ENCODE results near the gene STARD7. TPM values are rescaled to one million over a fixed set of nuclear protein-coding genes. Genes with fewer than 3 reads are reported as not detected.

Gene STARD7
- total and polyA plus RNA-seq, 2 of the 13 experiments (the other 11 are each of a cell fraction or from before 2014, with no cell fraction given): 88.2 to 300 TPM

DNA sequence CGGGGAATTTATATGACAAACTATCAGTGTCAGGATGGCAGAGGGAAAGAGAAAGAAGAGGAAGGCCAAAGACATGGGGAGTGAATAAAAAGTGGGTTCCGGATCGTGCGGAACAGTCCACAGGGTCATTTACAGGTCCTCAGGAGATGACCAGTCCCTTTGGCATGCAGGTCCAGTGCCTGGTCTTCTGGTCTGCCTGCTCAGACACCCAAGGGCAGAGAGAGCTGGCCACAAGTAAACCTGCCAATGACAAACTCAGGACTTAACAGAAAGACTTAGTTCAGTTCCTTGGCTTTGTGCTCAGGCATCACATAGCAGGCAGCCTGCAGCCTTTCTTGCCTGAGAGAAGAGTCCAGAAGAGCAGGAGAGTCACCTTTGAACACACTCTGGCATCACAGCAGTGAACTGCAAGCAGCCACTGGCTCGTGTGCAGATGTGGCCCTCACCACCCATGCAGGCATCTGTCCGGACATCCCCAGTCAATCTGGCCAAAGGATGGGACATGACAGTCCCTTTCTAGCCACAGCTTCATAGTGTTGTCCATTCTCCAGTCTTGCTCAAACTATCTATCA is 43.2 kb upstream of the STARD7 start (continued):
- TF ChIP-seq, protein P1, sequence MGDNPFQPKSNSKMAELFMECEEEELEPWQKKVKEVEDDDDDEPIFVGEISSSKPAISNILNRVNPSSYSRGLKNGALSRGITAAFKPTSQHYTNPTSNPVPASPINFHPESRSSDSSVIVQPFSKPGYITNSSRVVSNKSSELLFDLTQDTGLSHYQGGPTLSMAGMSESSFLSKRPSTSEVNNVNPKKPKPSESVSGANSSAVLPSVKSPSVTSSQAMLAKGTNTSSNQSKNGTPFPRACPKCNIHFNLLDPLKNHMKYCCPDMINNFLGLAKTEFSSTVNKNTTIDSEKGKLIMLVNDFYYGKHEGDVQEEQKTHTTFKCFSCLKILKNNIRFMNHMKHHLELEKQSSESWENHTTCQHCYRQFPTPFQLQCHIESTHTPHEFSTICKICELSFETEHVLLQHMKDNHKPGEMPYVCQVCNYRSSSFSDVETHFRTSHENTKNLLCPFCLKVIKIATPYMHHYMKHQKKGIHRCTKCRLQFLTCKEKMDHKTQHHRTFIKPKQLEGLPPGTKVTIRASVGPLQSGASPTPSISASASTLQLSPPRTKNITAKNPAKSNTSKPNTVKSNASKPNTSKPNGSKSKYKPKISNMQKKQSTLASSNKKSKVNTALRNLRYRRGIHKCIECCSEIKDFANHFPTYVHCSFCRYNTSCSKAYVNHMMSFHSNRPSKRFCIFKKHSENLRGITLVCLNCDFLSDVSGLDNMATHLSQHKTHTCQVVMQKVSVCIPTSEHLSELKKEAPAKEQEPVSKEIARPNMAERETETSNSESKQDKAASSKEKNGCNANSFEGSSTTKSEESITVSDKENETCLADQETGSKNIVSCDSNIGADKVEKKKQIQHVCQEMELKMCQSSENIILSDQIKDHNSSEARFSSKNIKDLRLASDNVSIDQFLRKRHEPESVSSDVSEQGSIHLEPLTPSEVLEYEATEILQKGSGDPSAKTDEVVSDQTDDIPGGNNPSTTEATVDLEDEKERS (CRISPR knock-in tag; IDR thresholded peaks at IDR 0.05): 0 out of 2 replicates have a peak, but pooled peaks have one; percentile 55
- TF ChIP-seq ELF3 (CRISPR knock-in tag; IDR thresholded peaks at IDR 0.05): peak; percentile 84
- TF ChIP-seq, protein P2, sequence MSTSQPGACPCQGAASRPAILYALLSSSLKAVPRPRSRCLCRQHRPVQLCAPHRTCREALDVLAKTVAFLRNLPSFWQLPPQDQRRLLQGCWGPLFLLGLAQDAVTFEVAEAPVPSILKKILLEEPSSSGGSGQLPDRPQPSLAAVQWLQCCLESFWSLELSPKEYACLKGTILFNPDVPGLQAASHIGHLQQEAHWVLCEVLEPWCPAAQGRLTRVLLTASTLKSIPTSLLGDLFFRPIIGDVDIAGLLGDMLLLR (CRISPR knock-in tag; IDR thresholded peaks at IDR 0.05): no peak; the same call in 1 of the 2 replicates
- TF ChIP-seq, protein P3, sequence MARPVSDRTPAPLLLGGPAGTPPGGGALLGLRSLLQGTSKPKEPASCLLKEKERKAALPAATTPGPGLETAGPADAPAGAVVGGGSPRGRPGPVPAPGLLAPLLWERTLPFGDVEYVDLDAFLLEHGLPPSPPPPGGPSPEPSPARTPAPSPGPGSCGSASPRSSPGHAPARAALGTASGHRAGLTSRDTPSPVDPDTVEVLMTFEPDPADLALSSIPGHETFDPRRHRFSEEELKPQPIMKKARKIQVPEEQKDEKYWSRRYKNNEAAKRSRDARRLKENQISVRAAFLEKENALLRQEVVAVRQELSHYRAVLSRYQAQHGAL (CRISPR knock-in tag; IDR thresholded peaks at IDR 0.05; ENCODE audit: not compliant biosample characterization): no peak
- TF ChIP-seq, protein P4, sequence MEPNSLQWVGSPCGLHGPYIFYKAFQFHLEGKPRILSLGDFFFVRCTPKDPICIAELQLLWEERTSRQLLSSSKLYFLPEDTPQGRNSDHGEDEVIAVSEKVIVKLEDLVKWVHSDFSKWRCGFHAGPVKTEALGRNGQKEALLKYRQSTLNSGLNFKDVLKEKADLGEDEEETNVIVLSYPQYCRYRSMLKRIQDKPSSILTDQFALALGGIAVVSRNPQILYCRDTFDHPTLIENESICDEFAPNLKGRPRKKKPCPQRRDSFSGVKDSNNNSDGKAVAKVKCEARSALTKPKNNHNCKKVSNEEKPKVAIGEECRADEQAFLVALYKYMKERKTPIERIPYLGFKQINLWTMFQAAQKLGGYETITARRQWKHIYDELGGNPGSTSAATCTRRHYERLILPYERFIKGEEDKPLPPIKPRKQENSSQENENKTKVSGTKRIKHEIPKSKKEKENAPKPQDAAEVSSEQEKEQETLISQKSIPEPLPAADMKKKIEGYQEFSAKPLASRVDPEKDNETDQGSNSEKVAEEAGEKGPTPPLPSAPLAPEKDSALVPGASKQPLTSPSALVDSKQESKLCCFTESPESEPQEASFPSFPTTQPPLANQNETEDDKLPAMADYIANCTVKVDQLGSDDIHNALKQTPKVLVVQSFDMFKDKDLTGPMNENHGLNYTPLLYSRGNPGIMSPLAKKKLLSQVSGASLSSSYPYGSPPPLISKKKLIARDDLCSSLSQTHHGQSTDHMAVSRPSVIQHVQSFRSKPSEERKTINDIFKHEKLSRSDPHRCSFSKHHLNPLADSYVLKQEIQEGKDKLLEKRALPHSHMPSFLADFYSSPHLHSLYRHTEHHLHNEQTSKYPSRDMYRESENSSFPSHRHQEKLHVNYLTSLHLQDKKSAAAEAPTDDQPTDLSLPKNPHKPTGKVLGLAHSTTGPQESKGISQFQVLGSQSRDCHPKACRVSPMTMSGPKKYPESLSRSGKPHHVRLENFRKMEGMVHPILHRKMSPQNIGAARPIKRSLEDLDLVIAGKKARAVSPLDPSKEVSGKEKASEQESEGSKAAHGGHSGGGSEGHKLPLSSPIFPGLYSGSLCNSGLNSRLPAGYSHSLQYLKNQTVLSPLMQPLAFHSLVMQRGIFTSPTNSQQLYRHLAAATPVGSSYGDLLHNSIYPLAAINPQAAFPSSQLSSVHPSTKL (CRISPR knock-in tag; IDR thresholded peaks at IDR 0.05): peak; percentile 60
- no peak for TF ChIP-seq RARG (CRISPR knock-in tag; IDR thresholded peaks at IDR 0.05; ENCODE audit: low read depth)
- TF ChIP-seq ZZZ3 (CRISPR knock-in tag; IDR thresholded peaks at IDR 0.05; ENCODE audit: borderline replicate concordance): 0 out of 2 replicates have a peak, but pooled peaks have one; percentile 42
- no peak for TF ChIP-seq RORA (CRISPR knock-in tag; IDR thresholded peaks at IDR 0.05)
- 0 out of 2 replicates have a peak, but pooled peaks have one; percentile 40 for TF ChIP-seq ZSCAN9 (CRISPR knock-in tag; IDR thresholded peaks at IDR 0.05; ENCODE audit: borderline replicate concordance)
- TF ChIP-seq HNF4G (IDR thresholded peaks at IDR 0.05; ENCODE audit: borderline replicate concordance, low read depth, low read length): no peak
- no peak for TF ChIP-seq HNF4G (CRISPR knock-in tag; IDR thresholded peaks at IDR 0.05; ENCODE audit: borderline replicate concordance, low read depth)
- TF ChIP-seq, protein P5, sequence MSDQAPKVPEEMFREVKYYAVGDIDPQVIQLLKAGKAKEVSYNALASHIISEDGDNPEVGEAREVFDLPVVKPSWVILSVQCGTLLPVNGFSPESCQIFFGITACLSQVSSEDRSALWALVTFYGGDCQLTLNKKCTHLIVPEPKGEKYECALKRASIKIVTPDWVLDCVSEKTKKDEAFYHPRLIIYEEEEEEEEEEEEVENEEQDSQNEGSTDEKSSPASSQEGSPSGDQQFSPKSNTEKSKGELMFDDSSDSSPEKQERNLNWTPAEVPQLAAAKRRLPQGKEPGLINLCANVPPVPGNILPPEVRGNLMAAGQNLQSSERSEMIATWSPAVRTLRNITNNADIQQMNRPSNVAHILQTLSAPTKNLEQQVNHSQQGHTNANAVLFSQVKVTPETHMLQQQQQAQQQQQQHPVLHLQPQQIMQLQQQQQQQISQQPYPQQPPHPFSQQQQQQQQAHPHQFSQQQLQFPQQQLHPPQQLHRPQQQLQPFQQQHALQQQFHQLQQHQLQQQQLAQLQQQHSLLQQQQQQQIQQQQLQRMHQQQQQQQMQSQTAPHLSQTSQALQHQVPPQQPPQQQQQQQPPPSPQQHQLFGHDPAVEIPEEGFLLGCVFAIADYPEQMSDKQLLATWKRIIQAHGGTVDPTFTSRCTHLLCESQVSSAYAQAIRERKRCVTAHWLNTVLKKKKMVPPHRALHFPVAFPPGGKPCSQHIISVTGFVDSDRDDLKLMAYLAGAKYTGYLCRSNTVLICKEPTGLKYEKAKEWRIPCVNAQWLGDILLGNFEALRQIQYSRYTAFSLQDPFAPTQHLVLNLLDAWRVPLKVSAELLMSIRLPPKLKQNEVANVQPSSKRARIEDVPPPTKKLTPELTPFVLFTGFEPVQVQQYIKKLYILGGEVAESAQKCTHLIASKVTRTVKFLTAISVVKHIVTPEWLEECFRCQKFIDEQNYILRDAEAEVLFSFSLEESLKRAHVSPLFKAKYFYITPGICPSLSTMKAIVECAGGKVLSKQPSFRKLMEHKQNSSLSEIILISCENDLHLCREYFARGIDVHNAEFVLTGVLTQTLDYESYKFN (CRISPR knock-in tag; conservative IDR thresholded peaks at IDR 0.05): peak; percentile 35; the same call in 1 of the 2 replicates
- no peak for TF ChIP-seq ZNF451 (CRISPR knock-in tag; IDR thresholded peaks at IDR 0.05)
- no peak for TF ChIP-seq PTBP1 (IDR thresholded peaks at IDR 0.05; ENCODE audit: low read depth, low read length, poor library complexity, severe bottlenecking)
- TF ChIP-seq ELF4 (CRISPR knock-in tag; IDR thresholded peaks at IDR 0.05; ENCODE audit: borderline replicate concordance): no peak
- TF ChIP-seq KDM2A (CRISPR knock-in tag; IDR thresholded peaks at IDR 0.05; ENCODE audit: borderline replicate concordance, low read depth): peak; percentile 76
